Measurements from ENCODE around the gene SMAP2.

The SMAP2 gene

DNA sequence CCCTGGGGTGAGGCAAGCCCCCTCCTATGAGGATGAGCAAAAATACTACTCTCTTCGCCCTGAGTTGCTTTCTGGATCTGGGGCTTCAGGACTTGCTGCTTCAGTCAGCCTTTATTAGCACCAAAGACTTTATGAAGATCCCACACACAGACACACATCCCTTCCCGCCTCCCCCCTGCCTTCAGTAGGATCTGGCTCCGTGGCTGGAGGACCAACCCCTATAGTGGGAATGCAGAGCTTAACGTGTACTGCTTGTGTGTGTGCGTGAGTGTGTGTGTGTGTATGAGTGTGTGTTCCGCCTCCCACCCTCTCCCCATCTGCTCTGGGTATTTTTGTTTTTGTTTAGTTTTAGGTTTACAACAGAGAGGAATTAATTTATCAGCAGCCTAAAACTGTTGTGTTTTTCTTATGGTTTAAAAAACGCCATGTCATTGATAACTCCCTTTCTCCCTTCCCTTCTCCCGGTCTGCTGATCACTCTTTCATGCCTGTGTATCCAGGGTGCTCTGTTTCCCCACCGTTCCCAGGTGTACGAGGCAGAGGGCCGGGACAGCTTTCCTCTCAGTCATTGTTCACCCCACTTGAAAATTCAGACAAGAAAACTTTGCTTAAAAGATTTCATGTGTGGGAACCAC lies 49.2 kb downstream of the SMAP2 start:
- DNase-seq = no peak

DNA sequence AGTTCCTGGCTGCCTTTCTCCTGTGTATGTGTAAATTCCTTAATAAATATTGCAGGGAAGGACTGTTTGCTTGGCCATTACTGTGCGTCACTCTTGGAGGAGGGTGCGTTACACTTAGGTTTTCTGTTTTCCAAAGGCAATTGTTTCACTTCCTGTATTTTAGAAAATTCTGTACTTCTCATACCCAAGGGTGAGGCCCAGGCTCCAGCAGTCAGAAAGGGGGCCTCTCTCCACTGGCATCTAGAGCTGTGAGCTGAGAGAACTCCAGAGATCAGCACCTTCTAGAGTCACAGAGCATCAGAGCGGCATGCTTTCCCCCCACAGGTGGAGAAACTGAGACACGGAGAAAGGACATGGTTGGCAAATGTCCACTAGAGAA lies 49.7 kb downstream of the SMAP2 start:
- no peak for DNase-seq

DNA sequence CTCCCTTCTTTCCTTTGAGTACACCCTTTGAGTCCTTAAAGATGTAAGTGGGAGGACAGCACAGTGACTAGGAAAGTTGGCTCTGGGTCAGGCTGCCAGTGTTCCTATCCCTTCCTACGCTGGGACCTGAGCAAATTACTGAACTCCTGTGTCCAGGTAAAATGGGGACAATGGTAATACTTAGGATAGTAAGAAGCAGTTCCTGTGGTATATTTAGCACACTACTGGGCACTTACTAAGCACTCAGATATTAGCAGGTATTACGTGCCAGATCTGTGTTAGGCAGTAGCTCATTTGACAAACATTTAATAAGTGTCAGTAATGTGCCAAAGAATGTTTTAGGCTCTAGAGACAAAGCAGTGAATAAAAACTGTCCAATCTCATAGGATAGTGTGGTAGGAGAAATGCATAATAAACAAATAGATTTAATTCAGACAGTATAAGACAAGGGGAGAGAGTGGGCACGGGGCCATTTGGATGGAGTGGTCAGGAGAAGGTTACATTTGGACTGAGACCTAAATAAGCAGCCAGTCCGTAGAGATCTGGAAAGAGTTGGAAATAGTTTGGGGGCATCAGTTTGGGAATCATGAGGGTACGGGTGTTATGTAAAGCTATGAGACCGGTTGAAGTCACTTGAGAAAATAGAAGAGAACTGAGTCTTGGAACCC lies 50.6 kb downstream of the SMAP2 start:
- no peak for DNase-seq

DNA sequence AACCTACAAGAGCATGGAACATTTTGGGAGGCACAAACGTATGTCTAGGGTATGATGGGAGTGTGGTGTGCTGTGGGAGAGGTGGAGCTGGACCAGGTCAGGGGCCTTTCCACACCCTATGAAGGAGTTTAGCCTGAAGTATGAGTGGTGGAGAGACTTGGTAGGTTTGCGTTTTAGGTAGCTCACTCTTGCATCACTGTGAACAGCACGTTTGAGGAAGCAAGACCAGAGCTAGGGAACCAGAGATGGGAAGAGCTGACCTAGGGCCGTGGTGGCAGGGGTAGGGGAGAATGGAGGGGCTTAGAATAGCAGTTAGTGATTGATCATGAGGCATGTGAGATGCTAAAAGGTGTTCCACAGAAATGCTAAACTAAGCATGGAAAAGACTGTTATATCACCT lies 51.7 kb downstream of the SMAP2 start:
- no peak for DNase-seq

DNA sequence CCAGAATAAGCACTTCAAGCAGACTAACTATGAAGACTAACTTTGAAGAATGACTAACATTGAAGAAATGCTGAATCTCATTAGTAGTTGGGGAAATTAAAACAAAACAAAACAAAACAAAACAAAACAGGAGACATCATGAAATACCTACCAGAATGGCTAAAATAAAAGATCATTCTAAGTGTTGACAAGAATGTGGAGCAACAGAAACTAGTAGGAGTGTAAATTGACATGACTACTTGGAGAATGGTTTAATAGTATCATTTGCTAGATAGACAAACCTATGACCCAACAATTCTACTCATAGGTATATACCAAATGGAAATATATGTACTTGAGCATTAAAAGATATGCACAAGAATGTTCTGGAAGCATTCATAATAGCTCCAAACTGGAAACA lies 57.9 kb downstream of the SMAP2 start:
- no peak for DNase-seq

DNA sequence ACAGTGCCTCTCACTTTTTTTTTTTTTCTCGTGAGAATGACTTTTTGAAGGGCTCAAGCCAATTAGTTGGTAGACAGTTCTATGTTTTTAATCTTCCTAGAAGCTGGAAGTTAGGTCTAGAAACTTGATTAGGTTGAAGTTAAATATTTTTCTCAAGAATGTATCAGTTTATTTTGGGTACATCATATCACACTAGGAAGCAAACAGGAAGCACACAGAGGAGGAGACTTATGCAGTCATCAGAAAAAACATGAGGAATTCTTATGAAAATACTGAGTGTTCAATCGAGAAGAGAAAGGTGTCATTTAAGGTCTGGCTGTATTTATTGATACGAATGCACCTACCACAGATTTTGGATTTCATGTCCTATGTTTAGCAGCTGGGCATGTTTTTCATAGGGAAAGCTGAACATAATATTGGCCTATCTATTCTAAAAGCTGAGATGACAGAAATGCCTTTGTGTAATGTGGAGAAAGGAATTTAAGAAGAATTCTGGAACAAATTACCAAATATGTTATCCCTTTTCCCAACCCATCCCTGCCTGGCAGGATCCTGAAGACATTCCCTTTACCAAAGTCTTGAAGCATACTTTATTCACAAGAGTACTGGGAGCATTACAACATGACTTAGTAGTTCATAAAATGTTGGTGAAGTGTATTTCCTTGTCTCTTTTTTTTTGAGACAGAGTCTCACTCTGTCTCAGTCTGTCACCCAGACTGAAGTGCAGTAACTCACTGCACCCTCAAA lies 59.3 kb downstream of the SMAP2 start:
- DNase-seq = no peak

DNA sequence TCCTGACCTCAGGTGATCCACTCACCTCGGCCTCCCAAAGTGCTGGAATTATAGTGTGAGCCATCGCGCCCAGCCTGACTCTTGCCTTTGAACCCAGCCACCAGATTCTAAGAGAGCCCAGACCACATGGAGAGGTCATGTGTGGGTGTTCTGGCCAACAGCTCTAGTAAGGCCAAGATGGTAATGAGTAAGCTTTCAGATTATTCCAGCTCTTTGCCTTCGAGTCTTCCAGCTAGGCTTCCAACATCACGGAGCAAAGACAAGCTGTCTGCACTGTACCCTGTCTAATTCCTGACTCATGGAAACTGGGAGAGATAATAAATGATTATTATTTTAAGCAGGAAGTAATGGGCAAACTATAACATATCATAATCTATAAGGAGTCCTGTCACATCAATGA lies 61.9 kb downstream of the SMAP2 start:
- no peak for DNase-seq

DNA sequence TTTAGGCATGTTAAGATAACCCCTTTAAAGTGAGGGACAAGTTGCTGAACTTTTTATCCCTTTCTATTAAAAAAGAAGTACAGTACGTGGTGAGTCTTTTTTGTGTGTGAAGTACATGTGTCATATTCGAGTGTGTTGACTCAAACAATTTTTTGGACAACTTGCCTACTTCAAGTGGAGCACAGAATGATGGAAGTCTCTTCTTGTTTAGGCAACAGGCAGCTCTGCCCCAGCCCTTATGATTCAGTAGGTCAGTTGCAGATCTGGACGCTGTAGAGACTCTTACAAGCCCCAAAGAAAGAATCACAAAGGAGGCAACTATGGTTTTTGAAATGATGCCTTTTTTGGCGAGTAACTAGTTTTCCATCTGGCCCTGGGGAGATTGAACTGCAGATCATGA lies 62.3 kb downstream of the SMAP2 start:
- no peak for DNase-seq

DNA sequence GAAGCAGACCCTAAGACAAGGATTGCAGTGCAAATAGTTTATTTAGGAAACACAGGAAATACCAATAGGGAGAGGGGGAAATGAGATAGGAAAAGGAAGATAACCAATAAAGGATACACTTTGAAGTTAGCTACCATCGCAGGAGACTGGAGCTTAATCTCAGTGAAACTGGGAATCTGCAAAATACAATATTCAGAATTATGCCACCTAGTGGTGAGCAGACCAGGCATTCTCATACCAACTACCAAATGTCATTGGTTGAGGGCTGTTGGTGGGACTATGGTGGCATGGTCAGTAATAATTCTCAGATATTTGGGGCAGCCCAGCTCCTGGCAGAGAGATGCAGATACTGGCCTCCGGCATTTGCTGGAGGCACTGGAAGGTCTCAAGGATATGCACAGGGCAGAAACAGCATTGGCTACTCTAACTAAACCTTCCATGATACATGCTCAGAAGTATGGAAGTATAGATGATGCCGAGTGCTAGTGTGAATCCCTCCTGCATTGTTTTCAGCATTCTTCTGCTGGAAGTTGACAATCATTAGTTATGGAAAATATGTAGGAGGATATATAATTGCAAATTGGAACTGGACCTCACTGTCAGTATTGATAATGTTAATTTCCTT lies 65.0 kb downstream of the SMAP2 start:
- DNase-seq = peak; percentile 1

DNA sequence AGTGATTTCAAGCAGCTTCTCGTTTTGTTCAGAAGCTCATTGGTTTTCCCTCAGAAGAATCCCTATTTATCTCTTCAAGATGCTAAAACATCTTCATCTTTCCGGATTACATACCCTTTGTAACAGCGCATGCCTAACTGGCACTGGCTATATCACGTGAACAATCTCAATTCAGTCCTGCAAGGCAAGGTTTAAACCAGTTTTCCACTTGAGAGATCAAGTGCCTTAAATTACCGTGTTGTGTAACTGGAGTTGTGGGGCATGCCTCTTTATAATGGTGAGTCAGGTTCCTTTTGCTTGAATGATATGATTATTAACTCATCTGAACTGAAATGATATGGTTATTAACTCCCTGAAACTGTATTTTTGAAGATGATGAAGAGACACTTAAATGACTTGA lies 65.7 kb downstream of the SMAP2 start:
- no peak for DNase-seq

DNA sequence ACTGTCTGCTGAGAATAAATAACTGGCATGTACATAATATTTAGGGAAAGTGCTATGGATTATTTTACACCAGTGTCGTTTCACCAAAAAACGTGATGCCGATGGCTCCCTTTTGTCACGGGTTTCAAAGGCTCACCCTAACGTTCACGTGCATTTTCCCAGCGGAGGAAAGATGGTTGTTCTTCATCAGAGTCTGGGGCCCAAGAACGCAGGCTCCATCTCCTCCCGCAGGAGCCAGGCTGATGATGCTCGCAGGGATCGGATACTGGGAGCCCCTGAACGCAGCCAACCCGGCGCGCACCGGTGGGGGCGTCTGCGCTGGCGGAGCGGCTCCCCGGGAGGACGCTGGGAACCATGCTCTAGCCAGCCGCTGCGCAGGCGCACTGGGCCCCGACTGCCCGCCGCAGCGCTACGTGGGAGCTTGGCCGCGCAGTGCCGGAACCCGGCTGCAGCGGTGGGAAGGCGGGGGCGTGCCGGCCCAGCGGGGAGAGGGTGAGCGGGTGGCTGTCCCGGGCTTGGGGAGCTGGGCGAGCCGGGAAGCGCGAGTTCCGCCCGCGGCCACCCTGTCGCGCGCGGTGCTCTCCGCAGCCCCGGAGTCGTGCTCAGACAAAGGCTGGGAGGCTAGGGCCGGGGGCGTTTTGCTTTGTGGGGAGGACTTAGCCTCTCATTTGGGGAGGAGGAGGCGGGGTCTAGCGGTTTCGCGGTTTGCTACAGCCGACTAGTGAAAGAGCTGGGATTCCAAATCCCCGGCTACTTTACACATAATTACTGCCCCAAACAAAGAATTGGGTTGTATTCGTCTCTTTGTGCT lies 76.4 kb downstream of the SMAP2 start, which contains the start of gene ZFP69B:
TSS of gene ZFP69B (plus strand) at position 793 of the 811 bp plus-strand sequence. CDS start 486 bp downstream, outside the sequence.
- peak; percentile 87 for DNase-seq

DNA sequence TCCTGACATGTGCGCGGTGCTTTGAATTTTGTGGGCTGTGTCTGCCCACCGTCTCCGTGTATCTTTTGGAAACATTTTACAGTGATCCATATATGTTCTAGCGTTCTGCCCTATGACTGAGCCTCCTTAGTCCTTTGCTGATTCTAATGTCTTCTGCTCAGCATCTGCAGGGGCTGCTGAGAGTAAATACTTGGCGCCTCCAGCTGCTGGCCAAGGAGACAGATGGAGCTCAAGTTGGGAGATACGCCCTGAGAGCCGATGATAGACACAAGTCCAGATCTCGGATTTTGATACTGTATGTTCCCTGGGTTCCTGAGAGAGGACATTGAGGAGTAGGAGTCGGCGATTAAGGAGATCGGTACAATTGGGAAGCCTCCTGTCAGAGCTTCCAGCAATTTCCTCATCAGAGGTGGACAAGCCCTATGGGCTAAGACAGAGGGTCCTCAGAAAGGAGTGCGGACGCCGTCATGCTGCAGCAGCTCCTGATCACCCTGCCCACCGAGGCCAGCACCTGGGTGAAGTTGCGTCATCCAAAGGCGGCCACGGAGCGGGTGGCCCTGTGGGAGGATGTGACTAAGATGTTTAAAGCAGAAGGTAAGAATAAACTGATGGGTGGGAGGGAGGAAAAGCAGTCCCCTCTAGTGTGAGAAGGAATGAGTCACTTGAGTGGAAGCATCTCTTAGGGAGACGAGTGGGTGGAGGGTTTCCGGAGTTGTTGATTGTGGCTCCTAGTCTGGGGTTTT lies 77.1 kb downstream of the SMAP2 start:
- peak; percentile 32 for DNase-seq

DNA sequence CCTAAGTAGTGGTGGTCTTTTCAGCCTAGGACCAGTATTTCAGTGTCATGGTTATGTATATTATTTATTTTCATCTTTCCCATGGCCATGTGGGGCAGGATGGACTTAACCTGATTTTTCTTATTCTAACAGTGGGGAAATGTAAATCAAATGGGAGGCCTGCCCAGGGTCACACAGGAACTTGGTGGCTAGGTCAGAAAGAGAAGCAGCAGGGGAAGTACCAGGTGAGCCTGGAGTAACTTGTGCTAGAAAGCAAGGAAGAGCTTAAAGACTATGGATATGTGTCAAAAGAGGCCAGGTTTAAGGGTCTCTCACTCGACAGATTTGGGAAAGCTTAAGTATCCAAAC lies 77.7 kb downstream of the SMAP2 start:
- DNase-seq = peak; percentile 5

DNA sequence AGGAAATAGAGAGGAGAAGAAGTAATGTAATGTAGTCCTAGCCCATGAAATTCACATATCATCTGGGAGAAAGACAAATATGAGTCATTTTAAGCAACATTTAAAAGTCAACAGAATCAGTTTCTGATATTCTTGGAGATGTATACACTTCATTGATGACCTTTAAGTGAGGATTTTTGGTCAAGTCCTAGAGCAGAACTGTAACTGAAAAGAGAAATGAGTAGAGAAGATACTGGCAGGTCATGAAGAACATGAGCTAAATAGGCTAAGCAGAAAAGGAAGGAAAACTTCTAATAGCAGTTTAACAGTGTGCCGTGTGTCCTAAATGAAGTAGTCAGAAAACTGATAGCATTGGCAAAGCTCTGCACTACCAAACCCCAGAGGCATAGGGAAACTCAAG lies 81.3 kb downstream of the SMAP2 start:
- no peak for DNase-seq

DNA sequence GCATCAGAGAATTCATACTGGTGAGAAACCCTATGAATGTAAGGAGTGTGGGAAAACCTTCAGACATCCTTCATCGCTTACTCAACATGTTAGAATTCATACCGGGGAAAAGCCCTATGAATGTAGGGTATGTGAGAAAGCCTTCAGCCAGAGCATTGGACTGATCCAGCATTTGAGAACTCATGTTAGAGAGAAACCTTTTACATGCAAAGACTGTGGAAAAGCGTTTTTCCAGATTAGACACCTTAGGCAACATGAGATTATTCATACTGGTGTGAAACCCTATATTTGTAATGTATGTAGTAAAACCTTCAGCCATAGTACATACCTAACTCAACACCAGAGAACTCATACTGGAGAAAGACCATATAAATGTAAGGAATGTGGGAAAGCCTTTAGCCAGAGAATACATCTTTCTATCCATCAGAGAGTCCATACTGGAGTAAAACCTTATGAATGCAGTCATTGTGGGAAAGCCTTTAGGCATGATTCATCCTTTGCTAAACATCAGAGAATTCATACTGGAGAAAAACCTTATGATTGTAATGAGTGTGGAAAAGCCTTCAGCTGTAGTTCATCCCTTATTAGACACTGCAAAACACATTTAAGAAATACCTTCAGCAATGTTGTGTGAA lies 89.5 kb downstream of the SMAP2 start:
- no peak for DNase-seq

DNA sequence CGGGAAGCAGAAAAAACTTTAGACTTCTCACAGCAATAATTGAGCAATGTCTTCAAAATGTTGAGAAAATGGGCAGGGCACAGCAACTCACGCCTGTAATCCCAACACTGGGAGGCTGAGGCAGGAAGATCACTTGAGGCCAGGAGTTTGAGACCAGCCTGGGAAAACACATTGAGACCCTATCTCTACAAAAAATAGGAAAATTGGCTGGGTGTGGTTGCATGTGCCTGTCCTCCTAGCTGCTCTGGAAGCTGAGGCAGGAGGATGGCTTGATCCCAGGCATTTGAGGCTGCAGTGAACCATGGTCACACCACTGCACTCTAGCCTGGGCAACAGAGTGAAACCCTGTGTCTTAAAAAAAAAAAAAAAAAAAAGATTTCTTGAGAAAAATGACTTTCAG lies 95.8 kb downstream of the SMAP2 start:
- DNase-seq = no peak

All from NCI-H146 (cell line).